Activated CD4-positive, alpha-beta T cell treated with anti-CD3 and anti-CD28 coated beads, Interleukin-2, amount 50 U/mL, for 48 hours (primary cell): ENCODE data around the gene MAX.

Experiments used
- DNase-seq, 2 experiments: peaks; one replicate each; pipeline ENCODE4 v3.0.0-alpha.2; 2020

MAX gene

DNA sequence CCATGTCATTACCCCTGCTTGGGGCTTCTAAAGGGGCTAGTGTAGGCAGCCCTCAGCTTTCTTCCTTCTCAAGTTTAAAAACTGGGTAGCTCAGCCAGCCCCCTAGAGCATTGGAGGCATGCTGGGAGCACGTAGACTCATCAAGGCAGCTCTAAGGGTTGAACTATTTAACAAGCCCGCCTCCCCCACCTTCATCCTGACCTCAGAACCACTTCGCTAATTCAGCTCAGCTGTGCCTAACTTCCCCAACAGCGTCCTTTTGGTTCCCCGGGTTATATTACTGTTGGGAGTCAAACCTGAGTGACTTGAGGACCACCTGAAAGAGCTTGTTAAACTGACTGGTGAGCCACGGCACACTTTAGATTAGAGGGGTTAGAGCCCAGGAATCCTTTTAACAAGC is 30.1 kb downstream of the MAX start:
- DNase-seq: no peak

- no peak for DNase-seq
Observed at GRCh38 chr14:65071544-65071943, 30.8 kb downstream of the MAX start.

DNA sequence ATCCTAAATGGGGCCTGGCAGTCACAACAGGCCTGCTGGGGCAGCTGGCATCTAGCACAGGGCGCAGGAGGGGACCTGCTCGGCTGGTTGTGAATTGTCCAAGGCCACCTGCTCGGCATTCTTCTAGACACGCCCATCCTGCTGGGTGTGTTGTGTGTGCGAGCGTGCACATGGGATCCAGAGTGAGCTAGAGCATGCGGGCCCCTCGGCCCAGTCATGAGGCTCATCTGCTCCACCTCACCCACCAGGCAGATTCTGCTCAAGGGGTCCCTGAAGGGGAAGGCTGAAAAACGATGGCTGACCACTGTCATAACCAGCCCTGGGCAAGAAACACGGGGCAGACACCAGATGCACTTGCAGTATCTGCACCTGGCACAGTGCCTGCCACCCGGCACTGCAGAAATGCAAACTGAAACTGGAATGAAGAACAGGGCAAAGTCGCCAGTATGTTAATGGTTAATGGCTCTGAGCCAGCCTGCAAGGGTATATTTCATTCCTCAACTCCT is 31.8 kb downstream of the MAX start:
- DNase-seq: no peak

DNA sequence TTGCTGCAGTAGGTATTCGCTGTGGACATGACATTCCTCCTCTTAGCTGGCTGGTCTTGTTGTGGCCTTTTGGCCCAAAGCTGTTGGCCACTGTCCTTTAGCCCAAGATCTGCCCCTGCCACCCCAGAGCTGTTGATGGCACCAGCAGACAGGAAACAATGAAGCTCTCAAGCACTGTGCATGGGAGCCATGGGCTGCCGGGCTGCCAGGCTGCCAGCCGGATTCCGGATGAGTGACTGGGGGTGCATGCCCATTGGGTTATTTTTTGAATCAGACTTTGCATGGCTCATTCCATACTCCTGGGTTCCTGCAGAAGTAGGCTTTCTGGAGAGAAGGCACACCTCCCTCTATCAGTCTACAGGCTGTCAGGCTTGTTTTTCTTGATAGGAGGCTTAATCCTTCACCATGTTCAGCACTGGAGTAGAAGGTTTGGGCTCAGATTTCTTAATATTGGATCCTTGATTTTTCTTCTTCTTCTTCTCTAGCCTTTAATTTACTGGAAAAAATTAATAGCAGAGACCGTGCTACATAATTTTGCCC is 32.4 kb downstream of the MAX start:
- DNase-seq: no peak

DNA sequence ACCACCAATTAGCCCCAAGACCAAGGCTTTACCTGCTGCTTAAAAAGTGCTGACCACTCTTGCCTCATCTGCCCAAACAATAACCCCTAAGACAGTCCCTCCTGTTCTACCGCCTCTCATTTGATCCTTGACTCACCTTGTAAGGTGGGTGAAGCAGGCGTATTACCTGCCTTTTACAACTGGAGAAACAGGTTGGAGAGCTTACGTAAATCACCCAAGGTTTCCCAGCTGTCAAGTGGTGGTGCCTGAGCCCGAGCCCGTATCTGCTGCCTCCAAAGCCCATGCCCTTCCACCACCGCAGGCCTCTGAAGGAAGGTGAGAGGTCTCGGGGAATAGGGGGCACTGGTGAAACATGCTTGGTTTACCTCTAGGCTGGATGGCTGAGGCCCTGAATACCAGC is 36.6 kb downstream of the MAX start:
- no peak for DNase-seq

DNA sequence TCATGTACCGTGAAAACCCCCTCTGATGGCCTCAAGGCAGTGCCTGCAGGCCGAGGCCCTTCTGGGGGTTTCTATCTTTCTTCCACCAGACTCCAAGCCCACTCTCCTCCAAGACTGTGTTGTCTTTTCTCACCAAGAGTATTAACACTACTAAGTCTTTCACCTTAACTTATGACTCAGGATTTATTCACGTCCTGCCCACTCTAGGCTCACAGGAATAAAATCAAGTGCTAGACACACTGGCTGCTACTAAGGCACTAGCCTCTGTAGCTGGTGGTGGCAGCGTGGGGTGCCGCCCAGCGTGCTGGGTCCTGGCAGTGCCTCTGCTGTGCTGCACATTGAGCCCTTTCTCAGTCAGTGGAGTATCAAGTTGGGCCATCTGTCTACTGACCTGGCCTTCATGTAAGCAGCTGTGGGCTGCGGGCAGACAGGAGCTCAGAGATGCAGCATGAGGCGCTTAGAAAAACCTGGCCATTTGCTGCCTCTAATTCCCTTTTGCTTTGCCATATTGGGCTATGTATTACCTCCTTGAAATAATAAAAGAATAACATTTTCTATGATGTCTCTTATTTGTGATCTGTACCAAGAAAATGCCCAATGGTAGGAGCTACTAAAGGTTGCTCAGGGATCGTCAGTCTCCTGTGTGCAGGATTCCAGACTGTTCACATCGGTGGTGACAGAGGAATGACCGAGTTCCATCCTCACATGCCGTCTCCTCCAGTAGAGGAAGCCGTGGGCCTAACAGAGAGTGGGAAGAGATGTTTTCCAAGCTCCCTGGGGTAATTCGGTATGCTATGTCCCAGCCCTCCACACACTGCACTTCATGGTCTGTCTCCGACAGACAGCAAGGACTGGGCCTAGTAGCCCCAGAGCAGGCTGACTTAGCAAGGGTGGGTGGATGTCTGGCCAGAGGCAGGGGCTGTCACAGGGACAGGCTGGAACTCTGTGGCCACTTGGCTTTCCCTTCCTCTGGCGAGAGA is 39.9 kb downstream of the MAX start:
- DNase-seq: no peak

GRCh38 chr14:65057695-65058094 is 44.6 kb downstream of the MAX start:
- DNase-seq: no peak

GRCh38 chr14:65054471-65055085 is 47.7 kb downstream of the MAX start:
- DNase-seq: no peak

DNA sequence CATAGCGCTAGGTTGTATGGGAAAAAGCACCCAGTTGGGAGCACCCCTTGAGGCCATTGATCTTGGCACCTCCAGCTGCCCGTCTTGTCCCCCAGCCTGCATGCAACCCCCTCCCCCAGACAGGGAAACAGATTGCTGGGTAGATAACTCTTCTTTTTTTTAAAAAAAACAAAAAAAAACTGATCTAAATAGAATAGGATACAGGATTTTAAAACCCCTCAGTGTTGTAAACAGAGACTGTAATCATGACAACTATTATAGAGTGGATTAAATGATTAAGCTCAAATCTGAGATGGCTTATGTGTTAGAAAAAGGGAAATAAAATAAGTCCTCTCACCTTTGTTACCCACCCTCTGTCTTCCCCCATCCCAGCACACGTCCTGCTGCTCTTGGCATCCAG is 48.9 kb downstream of the MAX start:
- no peak for DNase-seq

- no peak for DNase-seq
Observed at GRCh38 chr14:65052832-65053231, 49.5 kb downstream of the MAX start.

- no peak for DNase-seq
Observed at GRCh38 chr14:65045709-65046108, 56.6 kb downstream of the MAX start.

DNA sequence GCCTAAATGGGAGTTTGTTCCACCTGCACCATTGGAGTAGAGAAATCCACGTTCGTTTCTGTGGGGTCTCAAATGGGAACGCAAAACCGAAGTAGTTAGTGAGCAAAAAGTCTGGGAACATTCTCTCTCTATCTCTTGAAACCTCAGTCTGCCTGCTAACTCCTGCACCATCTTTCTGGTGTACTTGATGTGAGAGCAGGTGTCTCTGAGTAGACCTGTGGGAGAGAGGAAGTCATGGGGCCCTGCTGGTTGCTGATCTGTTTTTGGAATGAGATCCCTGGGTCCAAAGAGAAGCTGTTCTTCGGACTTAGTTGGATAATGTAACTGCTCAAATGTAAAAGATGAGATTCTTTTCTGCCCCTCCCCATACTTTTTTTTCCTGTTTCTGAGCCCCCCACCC is 57.3 kb downstream of the MAX start:
- no peak for DNase-seq

DNA sequence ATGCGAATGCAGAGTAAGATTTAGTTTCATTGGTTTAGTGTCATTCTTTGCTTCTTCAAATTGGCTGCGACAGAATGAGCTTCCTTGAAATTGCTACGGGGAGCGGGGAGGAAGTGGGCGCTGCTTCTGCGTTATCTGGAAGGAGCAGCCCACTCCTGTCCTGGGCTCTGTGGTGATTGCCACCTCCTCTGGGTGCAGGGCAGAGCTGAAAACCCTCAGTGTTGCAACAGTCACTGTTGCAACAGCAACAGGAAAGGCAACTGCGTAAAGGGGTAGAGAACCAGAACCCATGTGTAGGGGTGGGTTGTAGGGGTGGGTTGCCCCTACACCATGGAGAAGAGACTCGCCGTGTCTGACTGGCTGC is 57.7 kb downstream of the MAX start:
- no peak for DNase-seq

DNA sequence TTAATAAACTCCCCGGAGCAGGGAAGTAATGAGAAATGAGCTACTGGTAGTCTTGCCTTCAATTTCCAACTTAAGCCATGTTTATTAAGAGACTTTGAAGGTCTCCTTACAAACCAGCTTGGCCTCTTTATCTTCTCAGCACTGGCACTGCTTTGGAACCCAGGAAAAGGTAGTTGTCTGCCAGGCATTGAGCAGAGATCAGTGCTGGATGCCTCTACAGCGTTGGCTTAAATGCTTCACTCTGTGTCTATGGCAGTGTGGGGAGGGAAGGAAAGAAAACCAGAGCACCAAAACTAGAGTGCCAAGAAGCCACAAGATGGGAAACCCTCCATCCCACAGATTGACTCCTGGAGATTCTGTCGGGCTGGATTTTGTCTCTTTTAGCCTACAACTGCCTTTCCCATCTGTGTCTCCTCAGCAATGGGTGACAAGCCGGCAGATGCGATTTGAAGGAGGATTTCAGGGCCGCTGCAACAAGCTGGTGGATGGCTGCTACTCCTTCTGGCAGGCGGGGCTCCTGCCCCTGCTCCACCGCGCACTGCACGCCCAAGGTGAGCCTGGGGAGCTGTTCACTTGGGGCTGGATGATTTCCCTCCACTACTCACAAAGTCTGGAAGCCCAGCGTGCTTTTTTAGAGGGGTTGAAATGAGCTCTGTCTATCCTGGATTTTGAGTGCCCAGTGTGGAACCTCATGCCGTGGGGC is 58.3 kb downstream of the MAX start:
- no peak for DNase-seq

DNA sequence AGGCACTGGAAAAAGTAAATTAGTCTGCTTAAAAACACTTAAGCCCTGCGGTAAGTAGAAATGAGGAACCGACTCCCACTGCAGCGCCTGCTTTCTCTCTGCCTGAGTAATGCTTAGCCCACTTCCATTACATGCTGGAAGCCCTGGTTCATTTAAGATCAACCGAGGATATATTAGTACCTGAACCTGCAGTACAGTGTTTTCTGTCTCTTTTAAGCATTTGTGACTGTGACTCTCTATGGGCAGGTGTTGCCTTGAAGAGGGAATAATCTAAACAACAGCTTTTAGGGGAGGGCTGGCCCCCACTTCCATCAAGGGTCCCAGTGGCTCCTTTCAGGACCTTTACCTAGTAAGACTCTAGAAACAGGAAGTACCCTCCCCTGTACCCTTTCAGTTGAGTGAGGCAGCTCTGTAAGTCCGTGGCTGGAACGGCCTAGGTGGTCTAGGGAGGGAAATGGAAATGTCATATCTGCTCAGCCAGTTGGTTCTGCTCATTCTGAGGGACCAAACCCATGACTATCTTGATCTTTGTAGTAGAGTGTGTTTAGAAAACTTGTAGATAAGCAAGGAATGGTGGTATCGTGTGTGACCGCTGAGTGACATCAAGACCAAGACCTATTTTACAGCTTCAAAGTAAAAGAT is 59.5 kb downstream of the MAX start:
- DNase-seq: no peak

GRCh38 chr14:65042296-65042695 is 60.0 kb downstream of the MAX start:
- DNase-seq: no peak

- no peak for DNase-seq
Observed at GRCh38 chr14:65041434-65041915, 60.8 kb downstream of the MAX start.

GRCh38 chr14:65040666-65041433 is 61.5 kb downstream of the MAX start:
- DNase-seq: no peak

- DNase-seq: no peak
Observed at GRCh38 chr14:65038966-65039365, 63.4 kb downstream of the MAX start.

GRCh38 chr14:65035049-65035448 is 67.3 kb downstream of the MAX start:
- no peak for DNase-seq

GRCh38 chr14:65034021-65034420 is 68.3 kb downstream of the MAX start:
- no peak for DNase-seq

- no peak for DNase-seq
Observed at GRCh38 chr14:65033181-65033580, 69.1 kb downstream of the MAX start.
